GM15510 (cell line): ENCODE results near the gene NOTCH1.
A peak's percentile ranks its signal among the peaks of the same experiment; 100 is the strongest.

Source experiments
- POLR2A ChIP-seq: IDR thresholded peaks from 3 replicates; pipeline ENCODE4 v1.6.1; 2011; ENCODE audit warnings: borderline replicate concordance; ENCODE audit not compliant: insufficient read length; ENCODE audit errors: extremely low read depth

Gene NOTCH1

DNA sequence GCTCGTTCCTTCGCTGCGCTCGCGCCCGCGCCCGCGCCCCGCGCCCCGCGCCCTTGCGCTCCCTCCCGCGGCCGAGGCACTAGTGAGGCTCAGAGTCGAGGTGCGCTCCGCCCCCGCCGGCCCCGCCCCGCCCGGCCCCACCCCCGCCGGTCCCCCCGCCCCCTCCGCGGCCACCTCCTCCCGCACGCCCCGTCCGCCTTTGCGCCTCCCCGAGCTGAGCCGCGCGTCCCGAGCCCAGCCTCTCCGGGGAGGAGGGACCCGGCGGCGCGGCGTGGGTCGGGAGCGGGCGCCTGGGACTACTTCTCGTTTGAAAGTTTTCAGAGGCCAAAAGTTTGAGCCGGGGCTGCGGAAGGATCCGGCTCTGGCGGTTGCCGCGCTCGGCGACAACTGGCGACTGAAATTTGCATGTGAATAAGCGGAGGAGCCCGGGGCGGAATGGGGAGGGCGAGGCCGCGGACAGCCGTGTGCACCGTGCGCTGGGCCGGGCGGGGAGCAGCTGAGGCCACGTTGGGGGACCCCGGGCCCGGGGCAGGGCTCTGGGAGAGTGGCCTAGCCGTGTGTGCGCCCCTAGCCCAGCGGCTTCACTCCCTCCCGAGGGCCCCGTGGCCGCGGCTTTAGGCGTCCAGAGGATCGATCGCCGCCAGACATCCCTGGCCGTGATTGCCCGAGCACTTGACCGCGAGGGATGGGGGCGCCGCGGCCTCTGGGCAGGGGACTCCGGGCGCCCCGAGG, at the start of gene NOTCH1:
TSS of gene NOTCH1 (minus strand) at position 84 of the 732 bp plus-strand sequence. CDS start 262 bp downstream, outside the sequence.
- peak; percentile 58 for TF ChIP-seq POLR2A

DNA sequence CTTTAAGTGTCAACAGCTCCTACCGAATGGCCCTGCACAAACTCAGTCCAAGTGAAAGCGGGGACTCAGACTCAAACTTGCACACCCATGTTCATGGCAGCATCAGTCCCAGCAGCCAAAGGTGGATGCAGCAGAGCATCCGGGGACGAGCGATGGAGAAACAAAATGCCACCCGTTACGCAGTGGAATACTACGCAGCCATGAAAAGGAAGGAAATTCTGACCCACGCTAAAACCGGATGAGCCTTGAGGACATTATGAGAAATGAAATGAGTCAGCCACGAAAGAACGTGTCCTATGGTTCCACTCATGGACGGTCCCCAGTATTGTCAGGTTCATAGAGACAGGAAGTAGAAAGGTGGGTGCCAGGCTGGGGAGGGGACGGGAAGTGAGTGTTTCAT, 48.6 kb upstream of the NOTCH1 start:
- no peak for TF ChIP-seq POLR2A

DNA sequence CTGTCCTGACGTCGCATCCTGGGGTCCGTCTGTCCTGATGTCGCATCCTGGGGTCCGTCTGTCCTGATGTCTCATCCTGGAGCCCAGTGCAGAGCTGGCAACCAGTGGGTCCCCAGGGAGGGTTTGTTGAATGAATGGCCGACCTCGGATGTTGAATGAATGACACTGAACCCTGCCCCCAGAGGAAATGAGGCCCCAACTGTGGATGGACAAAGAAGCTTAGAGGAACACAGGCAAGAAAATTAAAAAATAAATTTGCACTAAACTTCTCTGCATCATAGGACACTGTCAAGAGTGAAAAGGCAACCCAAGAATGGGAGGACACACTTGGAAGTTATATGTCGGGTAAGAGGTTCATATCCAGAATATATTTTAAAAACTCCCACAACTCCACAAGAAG, 47.7 kb upstream of the NOTCH1 start:
- TF ChIP-seq POLR2A, result no peak

DNA sequence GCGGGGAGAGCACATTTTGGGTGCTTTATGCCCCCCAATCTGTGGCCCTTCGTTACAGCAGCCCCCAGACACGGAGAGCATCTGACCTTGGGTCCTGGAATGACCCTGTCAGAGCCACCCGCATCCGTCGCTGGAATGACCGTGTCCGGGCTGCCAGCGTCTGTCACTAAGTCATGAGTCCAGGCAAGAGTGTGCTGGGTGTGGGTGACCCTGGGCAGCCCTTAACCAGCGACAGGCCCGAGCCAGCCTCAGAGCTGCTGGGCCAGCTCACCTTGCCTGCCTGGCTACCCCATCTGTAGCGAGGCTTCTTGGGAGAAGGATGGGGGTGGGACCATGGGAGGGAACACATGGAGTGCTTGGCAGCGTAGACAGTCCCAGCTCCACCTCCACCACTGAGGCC, 46.8 kb upstream of the NOTCH1 start:
- TF ChIP-seq POLR2A, result no peak

DNA sequence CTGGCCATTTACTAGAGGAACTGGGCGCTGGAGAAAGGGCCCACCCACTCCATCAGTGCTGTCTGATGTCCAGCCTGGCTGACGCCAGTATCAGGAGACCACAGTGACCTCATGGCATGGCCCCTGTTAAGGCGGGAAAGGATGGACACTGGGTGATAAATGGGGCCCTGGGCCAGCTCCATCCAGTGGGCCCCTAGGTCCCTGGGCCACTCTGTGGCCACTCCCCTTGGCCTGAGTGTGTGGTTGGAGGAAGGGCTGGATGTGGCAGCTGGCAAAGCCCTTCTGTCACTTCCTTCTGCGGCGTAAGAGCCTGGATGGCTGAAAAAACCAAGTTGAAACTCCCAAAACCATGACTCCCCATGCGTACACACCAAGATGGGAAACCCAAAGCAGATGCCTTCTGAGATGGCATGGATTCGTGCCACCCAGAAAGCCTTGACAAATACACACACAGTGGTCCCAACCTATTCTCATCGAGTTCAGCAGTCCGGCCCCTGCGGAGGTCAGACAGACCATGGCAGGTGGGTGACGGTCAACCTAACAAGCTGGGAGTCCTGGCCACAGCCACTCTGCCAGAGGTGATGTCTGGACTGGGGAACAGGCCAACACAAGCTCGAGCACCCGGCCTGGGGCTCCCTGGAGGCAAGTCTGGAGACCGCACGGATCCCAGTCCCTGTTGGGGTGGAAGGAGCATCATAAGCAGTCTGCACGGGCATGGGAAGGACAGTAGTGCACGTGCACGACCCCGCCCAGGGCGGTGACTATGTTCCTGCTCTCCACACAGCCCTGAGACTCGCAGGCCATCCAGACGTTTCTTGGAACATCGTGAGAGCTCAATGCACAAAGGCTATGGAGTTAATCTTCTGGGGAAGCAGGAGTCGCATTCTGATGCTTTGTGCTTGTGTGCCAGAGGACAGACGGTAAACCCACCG, 45.2 kb upstream of the NOTCH1 start:
- TF ChIP-seq POLR2A, result no peak

DNA sequence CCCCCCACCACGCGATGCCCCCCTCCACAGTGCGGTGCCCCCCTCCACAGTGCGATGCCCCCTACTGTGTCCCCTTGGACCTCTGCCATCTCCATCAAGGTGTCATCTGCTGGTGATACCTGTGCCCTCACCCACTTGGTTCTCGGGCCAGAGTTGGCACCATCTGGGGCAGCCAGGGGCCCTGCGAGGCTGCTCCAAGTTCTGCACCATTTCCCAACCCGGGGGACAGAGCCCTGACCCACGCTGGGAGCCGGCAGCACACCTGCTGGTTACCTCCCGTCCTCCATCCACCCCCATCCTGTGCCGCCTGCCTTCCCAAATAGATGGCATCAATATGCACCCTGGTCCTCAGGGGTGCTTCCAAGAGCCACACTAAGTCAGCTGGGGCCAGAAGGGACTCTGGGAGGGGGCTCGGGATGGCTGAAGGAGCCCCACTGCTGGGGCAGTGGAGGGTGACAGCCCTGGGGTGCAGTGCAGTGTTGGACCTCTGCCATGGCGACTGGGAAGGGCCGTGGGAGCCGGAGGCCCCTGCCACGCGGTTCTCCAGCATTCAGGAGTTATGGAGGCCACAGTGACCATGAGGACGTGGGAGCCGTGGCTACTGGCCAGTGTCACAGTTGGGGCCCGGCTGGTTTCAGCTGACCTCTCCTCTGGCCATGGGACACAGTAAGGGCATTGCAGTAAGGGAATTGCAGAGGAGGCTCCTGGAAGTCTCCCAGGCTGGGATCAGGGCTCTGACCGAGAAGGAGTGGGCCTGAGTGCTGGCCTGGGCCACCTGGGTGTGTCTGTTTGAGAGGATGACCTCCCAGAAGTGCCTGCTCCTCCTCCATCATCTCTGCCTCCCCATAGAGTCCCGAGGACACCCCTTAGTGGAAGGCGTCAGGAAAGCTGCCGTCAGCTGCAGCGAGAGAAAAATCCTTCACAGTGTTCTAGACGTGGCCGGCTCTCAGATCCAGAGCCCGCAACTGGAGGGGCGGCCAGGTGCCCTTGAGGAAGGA, 44.2 kb upstream of the NOTCH1 start:
- TF ChIP-seq POLR2A, result no peak

DNA sequence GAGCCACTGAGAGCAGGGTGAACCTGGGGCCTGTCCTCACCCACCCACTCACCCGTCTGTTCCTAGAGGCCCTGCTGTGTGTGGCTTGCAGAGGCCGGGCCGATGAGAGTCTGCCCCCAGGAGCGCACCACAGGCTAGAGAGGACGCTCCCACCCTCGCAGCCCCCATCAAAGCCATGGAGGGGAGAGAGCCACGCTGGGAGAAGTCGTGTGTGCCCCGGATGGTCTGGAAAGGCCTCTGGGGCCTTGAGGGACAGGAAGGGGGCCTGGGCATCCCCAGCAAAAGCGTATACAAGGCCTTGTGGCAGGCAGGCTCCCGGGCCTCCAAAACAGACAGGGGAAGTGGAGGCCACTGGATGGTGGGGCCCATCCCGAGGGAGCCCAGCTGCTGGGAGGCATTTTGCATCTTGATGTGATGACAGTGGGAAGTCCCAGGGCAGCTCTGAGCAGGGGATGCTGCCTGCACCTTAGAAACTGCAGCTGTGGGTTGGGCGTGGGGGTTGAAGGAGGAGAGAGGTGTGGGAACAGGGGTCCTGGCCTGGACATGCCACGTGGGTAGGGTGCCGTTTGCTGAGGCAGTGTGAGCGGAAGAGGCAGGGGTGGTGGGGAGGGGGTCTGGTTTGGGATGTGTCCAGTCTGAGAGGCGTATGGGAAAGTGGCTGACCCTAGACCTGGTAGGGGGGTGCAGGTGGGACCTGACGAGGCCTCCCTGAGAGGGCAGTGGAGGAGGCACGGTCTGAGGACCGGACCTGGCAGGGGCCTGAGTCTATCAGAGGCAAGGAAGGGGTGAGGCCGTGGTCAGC, 43.0 kb upstream of the NOTCH1 start:
- no peak for TF ChIP-seq POLR2A

DNA sequence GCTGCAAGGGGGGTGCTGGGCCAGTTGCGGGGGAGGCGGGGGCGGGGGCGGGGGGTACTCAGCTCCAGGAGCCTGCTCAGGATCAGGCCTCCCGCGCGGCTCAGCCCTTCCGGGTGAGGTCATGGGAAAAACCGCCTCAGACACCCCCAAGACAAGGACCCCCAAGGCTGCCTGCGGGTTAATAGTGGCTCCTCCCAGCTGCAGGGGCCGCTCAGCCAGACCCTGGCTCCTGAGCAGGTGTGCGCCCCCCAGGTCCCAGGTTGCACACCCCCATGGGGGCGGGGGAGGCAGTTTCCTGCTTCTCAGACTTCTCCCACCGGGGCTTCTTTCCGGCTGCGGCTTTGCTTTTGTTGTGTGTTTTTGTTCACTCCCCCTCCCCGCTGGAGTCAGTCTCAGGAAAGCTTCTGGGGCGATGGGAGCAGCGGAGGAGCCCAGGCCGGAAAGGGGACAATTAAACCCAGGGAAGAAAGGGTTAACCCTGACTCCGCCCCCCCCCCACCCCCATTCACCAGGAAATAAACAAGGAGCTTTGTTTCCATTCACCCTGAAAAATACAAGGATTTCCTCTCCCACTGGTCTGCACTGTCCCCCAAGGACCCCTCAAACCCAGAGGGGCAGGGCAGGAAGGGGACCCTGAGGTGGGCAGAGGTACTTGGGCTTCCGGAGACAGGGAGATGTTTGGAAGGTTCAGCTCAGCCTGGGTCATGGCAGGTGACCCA, 42.3 kb upstream of the NOTCH1 start:
- TF ChIP-seq POLR2A, result no peak

DNA sequence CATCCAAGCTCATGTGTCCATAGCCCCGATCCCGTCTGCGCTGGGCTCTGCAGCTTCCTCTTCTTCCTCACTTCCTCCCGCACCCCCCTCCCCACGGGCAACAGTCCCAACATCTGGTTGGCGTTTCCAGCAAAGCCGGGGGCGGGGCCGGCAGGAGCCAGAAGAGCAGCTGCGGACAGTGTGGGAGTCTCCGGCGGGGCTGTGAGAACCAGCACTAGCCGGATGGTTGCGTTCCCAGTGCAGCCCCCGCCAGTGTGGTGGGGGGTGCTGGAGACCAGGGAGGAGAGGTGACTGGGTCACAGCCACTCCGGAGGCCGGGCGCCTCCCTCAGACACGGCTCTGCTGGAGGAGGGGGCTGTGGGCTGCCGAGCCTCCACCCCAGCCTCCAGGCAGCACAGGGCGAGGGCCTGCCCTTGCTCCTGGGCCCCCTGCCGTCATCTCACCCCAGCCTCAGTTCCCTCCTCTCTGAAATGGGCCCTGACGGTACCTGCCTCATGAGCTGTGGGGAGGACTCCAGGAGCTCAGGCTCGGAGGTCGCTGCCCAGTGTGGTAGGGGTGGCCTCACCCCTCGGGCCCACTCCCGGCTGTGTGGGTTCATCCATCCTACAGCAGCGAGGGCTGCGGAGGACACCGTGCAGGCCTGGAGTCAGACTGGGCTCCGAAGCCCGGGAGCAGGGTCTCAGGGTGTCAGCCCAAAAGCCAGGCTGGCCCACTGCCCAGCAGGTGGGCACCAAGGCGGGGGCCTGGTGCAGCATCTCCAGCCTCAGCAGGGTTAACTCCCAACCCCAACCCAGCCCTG, 41.5 kb upstream of the NOTCH1 start:
- no peak for TF ChIP-seq POLR2A

DNA sequence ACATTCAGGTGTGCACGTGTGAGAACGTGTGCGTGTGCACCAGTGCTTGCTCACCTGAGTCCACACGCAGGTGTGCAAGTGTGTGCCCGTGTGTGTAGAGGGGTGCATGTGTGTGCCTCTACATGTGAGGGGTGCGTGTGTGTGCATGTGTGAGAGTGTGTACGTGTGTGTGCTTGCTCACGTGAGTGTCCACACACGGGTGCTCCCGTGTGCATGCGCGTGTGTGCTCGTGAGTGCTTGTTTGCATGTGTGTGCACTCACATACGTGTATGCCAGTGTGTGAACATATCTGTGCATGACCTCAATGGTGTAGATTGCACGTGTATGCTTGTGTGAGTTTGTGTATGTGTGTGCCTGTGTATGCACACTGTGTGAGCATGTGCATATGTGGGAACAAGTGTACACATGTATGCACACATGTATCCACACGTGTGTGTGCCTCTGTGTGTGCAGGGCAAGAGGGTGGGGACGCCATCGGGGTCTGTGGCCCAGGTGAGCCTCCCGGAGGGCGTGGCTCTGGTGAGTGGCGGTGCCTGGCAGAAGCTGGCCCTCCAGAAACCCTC, 40.6 kb upstream of the NOTCH1 start:
- no peak for TF ChIP-seq POLR2A

DNA sequence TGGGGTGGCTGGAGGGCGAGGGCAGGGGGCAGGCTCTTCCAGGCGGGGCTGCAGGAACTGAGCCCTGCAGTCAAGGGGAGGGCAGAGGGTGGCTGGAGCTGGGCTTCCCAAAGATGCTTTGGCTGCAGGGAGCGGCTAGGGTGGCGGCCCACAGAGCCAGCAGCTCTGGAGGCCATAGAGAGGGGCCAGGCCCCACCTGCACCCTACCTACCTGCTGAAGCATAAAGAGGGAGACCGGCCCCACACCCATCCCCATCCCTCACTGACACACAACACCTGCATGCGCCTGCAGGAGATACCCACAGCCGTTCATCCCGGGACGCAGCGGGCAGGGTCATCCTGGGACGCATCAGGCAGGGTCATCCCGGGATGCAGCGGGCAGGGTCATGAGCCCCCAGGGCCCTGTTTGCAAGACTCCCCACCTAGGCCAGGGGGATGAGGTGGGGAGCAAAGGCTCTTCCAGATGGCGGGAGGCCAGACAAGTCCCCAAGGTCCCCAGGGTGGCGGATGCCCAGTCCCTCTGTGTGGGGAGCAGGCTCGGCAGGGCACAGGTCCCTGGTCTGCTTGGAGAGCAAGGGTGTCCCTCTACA, 39.8 kb upstream of the NOTCH1 start:
- TF ChIP-seq POLR2A, result no peak

DNA sequence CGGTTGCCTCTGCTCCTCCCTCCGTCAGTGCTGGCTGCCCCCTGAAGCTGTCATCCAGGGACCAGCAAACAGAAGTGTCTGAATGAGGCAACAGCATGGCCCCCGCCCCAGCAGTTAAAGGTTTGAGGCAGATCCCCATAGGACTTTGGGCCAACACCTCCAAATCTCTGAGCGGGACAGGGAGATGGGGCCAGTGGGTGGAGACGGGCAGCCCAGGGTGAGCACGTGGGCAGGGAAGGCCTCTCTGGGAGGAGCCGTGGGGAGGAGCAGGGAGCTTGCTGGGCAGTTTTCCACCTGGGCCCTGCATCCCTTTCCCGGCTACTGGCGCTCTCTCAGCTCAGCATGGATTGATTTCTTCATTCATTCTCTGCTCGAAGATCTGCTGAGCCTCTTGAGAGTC, 39.1 kb upstream of the NOTCH1 start:
- TF ChIP-seq POLR2A, result no peak
